ENCODE results near the gene XYLT1. TPM values are rescaled to one million over a fixed set of nuclear protein-coding genes. Genes with fewer than 3 reads are reported as not detected.

The XYLT1 gene
- polyA plus RNA-seq, 1 donor from 2014 or later: 3.3 TPM

GRCh38 chr16:17452922-17453321 is 17.8 kb downstream of the XYLT1 start:
- H3K9ac ChIP-seq (ENCODE audit: low read length): no peak overlapping the region
- no peaks in the 10 kb centered on the region for H3K27me3 ChIP-seq (ENCODE audit: insufficient read depth, low read depth, low read length)
- H3K79me2 ChIP-seq (replicated peaks; ENCODE audit: insufficient read depth, low read length): peaks cover 17% of the 10 kb centered on the region
- no peaks in the 10 kb centered on the region for H3K9me2 ChIP-seq (ENCODE audit: insufficient read depth, low read length)
- H3K27ac ChIP-seq (ENCODE audit: low read length): no peak overlapping the region
- no peak overlapping the region for H3K4me2 ChIP-seq (ENCODE audit: low read length)
- no peaks in the 10 kb centered on the region for H3K36me3 ChIP-seq (ENCODE audit: insufficient read depth, low read length)
- H3F3A ChIP-seq (ENCODE audit: insufficient read depth, low read length, poor library complexity, severe bottlenecking): no peaks in the 10 kb centered on the region
- H3K9me3 ChIP-seq (ENCODE audit: low read length): no peaks in the 10 kb centered on the region
- H2AFZ ChIP-seq (ENCODE audit: low read depth, low read length): no peak overlapping the region
- no peaks in the 10 kb centered on the region for H4K20me1 ChIP-seq (ENCODE audit: insufficient read depth)
- no peak overlapping the region for H3K4me3 ChIP-seq (ENCODE audit: low read length)
- TF ChIP-seq SMC3 (conservative IDR thresholded peaks at IDR 0.05; ENCODE audit: poor library complexity) (no peak), POLR2AphosphoS5 (IDR thresholded peaks at IDR 0.05) (no peak), REST (IDR thresholded peaks at IDR 0.05; ENCODE audit: borderline replicate concordance) (no peak), RAD21 (conservative IDR thresholded peaks at IDR 0.05) (no peak), CTCF (IDR thresholded peaks at IDR 0.05; ENCODE audit: poor library complexity, severe bottlenecking) (no peak)

- Histone ChIP-seq H3K4me3 (ENCODE audit: low read length) (no peak overlapping the region), H3F3A (ENCODE audit: insufficient read depth, low read length, poor library complexity, severe bottlenecking) (no peaks in the 10 kb centered on the region), H3K4me2 (ENCODE audit: low read length) (no peak overlapping the region), H3K9me3 (ENCODE audit: low read length) (no peaks in the 10 kb centered on the region), H3K27me3 (ENCODE audit: insufficient read depth, low read depth, low read length) (no peaks in the 10 kb centered on the region), H4K20me1 (ENCODE audit: insufficient read depth) (no peaks in the 10 kb centered on the region), H2AFZ (ENCODE audit: low read depth, low read length) (no peak overlapping the region), H3K79me2 (replicated peaks; ENCODE audit: insufficient read depth, low read length) (peaks cover 20% of the 10 kb centered on the region), H3K27ac (ENCODE audit: low read length) (no peak overlapping the region), H3K9ac (ENCODE audit: low read length) (no peak overlapping the region), H3K36me3 (ENCODE audit: insufficient read depth, low read length) (no peaks in the 10 kb centered on the region), H3K9me2 (ENCODE audit: insufficient read depth, low read length) (no peaks in the 10 kb centered on the region)
- no peak for TF ChIP-seq REST (IDR thresholded peaks at IDR 0.05; ENCODE audit: borderline replicate concordance)
- TF ChIP-seq MXI1 (conservative IDR thresholded peaks at IDR 0.05; ENCODE audit: poor library complexity, severe bottlenecking): no peak
- no peak for TF ChIP-seq SMC3 (conservative IDR thresholded peaks at IDR 0.05; ENCODE audit: poor library complexity)
- no peak for TF ChIP-seq RAD21 (conservative IDR thresholded peaks at IDR 0.05)
- no peak for TF ChIP-seq EP300 (conservative IDR thresholded peaks at IDR 0.05; ENCODE audit: poor library complexity, severe bottlenecking)
- TF ChIP-seq CTCF (IDR thresholded peaks at IDR 0.05; ENCODE audit: poor library complexity, severe bottlenecking): no peak
- no peak for TF ChIP-seq POLR2AphosphoS5 (IDR thresholded peaks at IDR 0.05)
Observed at GRCh38 chr16:17451843-17452242, 18.9 kb downstream of the XYLT1 start.
